Gastrocnemius medialis (tissue), 4 donors: ENCODE measurements around the gene CFAP70. TPM values are rescaled to one million over a fixed set of nuclear protein-coding genes. Genes with fewer than 3 reads are reported as not detected.

Experiments used
- ATAC-seq, 2 donors: fragments of 150-250 bp; one replicate each; pipeline ENCODE4 v1.9.1; 2016
- DNase-seq, 2 donors: peaks; one replicate each; pipeline ENCODE4 v3.0.0-alpha.2; 2019
- H3K27ac ChIP-seq, 4 donors: fragments of 200-600 bp; sonication (generic); 1 replicate in 1 of 4; 2 replicates in 3 of 4; pipeline ENCODE4 v1.5.1; 2016 to 2018; ENCODE audit warnings: mild to moderate bottlenecking in 2 of 4, moderate library complexity in 1 of 4
- H3K27me3 ChIP-seq, 3 donors: fragments of 200-600 bp; sonication (generic) in 2 of 3; 1 replicate in 1 of 3; 2 replicates in 2 of 3; pipeline versions ENCODE4 v1.5.1 to v1.6.0; 2016 to 2019; ENCODE audit warnings: mild to moderate bottlenecking in 1 of 3, moderate library complexity in 1 of 3
- H3K36me3 ChIP-seq, 2 donors: fragments of 200-600 bp; sonication (generic) in 1 of 2; one replicate each; pipeline ENCODE4 v1.5.1; 2017 to 2018
- H3K4me1 ChIP-seq, 2 donors: fragments of 200-600 bp; sonication (generic) in 1 of 2; one replicate each; pipeline ENCODE4 v1.5.1; 2016 to 2017; ENCODE audit warnings: mild to moderate bottlenecking in 2 of 2
- H3K4me3 ChIP-seq, 4 donors: fragments of 200-600 bp; sonication (generic) in 3 of 4; 1 replicate in 1 of 4; 2 replicates in 3 of 4; pipeline ENCODE4 v1.5.1; 2016 to 2019; ENCODE audit warnings: mild to moderate bottlenecking in 2 of 4
- H3K9me3 ChIP-seq, 3 donors: fragments of 200-600 bp; sonication (generic) in 2 of 3; 1 replicate in 1 of 3; 2 replicates in 2 of 3; pipeline ENCODE4 v1.5.1; 2016 to 2019
- CTCF ChIP-seq, 5 experiments: fragments of 450-650 bp in 3 of 5; fragments of 200-600 bp in 2 of 5; sonication (generic) in 2 of 5; IDR thresholded peaks in 4 of 5; conservative IDR thresholded peaks in 1 of 5; 1 replicate in 4 of 5; 2 replicates in 1 of 5; pipeline ENCODE4 v1.5.1; 2016 to 2019; ENCODE audit warnings: antibody characterized with exemption in 5 of 5, mild to moderate bottlenecking in 3 of 5, moderate library complexity in 3 of 5
- POLR2A ChIP-seq, 2 donors: fragments of 450-650 bp; IDR thresholded peaks; one replicate each; pipeline ENCODE4 v1.6.1; 2017; ENCODE audit warnings: antibody characterized with exemption in 2 of 2, mild to moderate bottlenecking in 2 of 2, moderate library complexity in 2 of 2
- in situ Hi-C, 4 donors: fragments of 200-750 bp; cut with MboI; loops; one replicate each; pipeline versions ENCODE4 v1.15.0 to v1.8.0; 2017; ENCODE audit warnings: low sequenced_read_pairs in 4 of 4
- intact Hi-C: fragments of 100-400 bp; cut with DNase I; formaldehyde crosslinking; loops from one replicate; pipeline ENCODE4 v1.15.1; 2023; ENCODE audit warnings: low total_unique reads
- total RNA-seq, 4 donors: library from RNA; depleted of rRNA; stranded (reverse); fragments of >200 nt; gene quantifications; one replicate each; pipeline versions ENCODE4 v1.1.0 to v1.2.3, GENCODE V29; 2016

Gene CFAP70
- total RNA-seq, 4 donors from 2014 or later = 0.20 to 1.8 (median 1.1) TPM

- TF ChIP-seq POLR2A (IDR thresholded peaks at IDR 0.05) = peak; percentile 86 to 95
- TF ChIP-seq CTCF (IDR thresholded peaks at IDR 0.05 in 4 of 5, conservative IDR thresholded peaks at IDR 0.05 in 1 of 5) = peak in 2 of 5 experiments; percentile 17 to 45
- H3K27me3 ChIP-seq = no peaks in the 10 kb centered on the region
- peaks cover 31 to 36% of the 10 kb centered on the region in 2 donors for H3K4me1 ChIP-seq
- intact Hi-C loops (no loop called here), in situ Hi-C loops (no loop called here)
- peak within 1 kb of the TSS; percentile 83 to 91 (median 87) for H3K27ac ChIP-seq
- DNase-seq (peak; percentile 88 to 96), ATAC-seq (peak; percentile 91 to 93)
- peak within 1 kb of the TSS; percentile 81 to 96 (median 86) for H3K4me3 ChIP-seq
- no peaks in the 10 kb centered on the region for H3K9me3 ChIP-seq
- peaks cover 0 to 59% of the 10 kb centered on the region in 2 donors for H3K36me3 ChIP-seq
These were observed 111.8 kb downstream of the CFAP70 start, which contains the start of gene DNAJC9 for GRCh38 chr10:73246646-73247508. TSS of gene DNAJC9 (minus strand) at chr10:73247255. CDS start at chr10:73247189, 66 bp downstream.

- peak overlapping the region; percentile 81 to 96 (median 86) for H3K4me3 ChIP-seq
- H3K27ac ChIP-seq = peak overlapping the region; percentile 83 to 91 (median 87)
- peaks cover 0 to 64% of the 10 kb centered on the region in 2 donors for H3K36me3 ChIP-seq
- ATAC-seq = no peak
- no peak for TF ChIP-seq POLR2A (IDR thresholded peaks at IDR 0.05)
- no peak for TF ChIP-seq CTCF (IDR thresholded peaks at IDR 0.05 in 4 of 5, conservative IDR thresholded peaks at IDR 0.05 in 1 of 5)
- H3K9me3 ChIP-seq = no peaks in the 10 kb centered on the region
- no peaks in the 10 kb centered on the region for H3K27me3 ChIP-seq
- intact Hi-C loops (no loop called here), in situ Hi-C loops (no loop called here)
- H3K4me1 ChIP-seq = peaks cover 25 to 30% of the 10 kb centered on the region in 2 donors
- DNase-seq = no peak
These were observed 112.4 kb downstream of the CFAP70 start for GRCh38 chr10:73246322-73246645.

- peaks cover 0 to 69% of the 10 kb centered on the region in 2 donors for H3K36me3 ChIP-seq
- no peak for TF ChIP-seq CTCF (IDR thresholded peaks at IDR 0.05 in 4 of 5, conservative IDR thresholded peaks at IDR 0.05 in 1 of 5)
- no peak for TF ChIP-seq POLR2A (IDR thresholded peaks at IDR 0.05)
- DNase-seq (no peak), ATAC-seq (no peak)
- intact Hi-C loops (no loop called here), in situ Hi-C loops (no loop called here)
- peaks cover 19 to 21% of the 10 kb centered on the region in 2 donors for H3K4me1 ChIP-seq
- H3K4me3 ChIP-seq = no peak overlapping the region
- H3K27me3 ChIP-seq = no peaks in the 10 kb centered on the region
- no peak overlapping the region for H3K27ac ChIP-seq
- no peaks in the 10 kb centered on the region for H3K9me3 ChIP-seq
These were observed 113.7 kb downstream of the CFAP70 start for GRCh38 chr10:73244866-73245477.

GRCh38 chr10:73239908-73240307, 118.8 kb downstream of the CFAP70 start:
- no peak for DNase-seq
- H3K4me3 ChIP-seq = no peak overlapping the region
- H3K27me3 ChIP-seq = no peaks in the 10 kb centered on the region
- no peaks in the 10 kb centered on the region for H3K9me3 ChIP-seq
- ATAC-seq = no peak
- H3K27ac ChIP-seq = no peak overlapping the region
- no peak for TF ChIP-seq CTCF (IDR thresholded peaks at IDR 0.05 in 4 of 5, conservative IDR thresholded peaks at IDR 0.05 in 1 of 5)
- no peak for TF ChIP-seq POLR2A (IDR thresholded peaks at IDR 0.05)
- intact Hi-C loops (no loop called here), in situ Hi-C loops (no loop called here)
- H3K4me1 ChIP-seq = no peaks in the 10 kb centered on the region
- peaks cover 0 to 52% of the 10 kb centered on the region in 2 donors for H3K36me3 ChIP-seq
